CD4-positive, alpha-beta T cell treated with Interleukin-2 at 100 ng/mL for 4 hours (primary cell): ENCODE measurements around the gene CCDC180.
"Not testable (repeated sequence)": the region's sequence is repeated elsewhere in the genome, so short reads cannot be mapped to it uniquely, and the experiment has no call there.

ENCODE experiments used
- DNase-seq: peaks from one replicate; pipeline ENCODE4 v3.0.0-alpha.2; 2020; ENCODE audit warnings: low spot score

Gene CCDC180

GRCh38 chr9:97311798-97312500 is 4.5 kb downstream of the CCDC180 start:
- no peak for DNase-seq

- no peak for DNase-seq
Measured at GRCh38 chr9:97312556-97312955, 5.1 kb downstream of the CCDC180 start.

- DNase-seq, result no peak
Measured at GRCh38 chr9:97313243-97313642, 5.8 kb downstream of the CCDC180 start.

GRCh38 chr9:97313746-97314145 is 6.3 kb downstream of the CCDC180 start:
- DNase-seq, result no peak

GRCh38 chr9:97314503-97314902 is 7.0 kb downstream of the CCDC180 start:
- no peak for DNase-seq

- DNase-seq, result no peak
Measured at GRCh38 chr9:97315550-97315949, 8.1 kb downstream of the CCDC180 start.

- no peak for DNase-seq
Measured at GRCh38 chr9:97316904-97317303, 9.4 kb downstream of the CCDC180 start.

GRCh38 chr9:97318433-97318832 is 11.0 kb downstream of the CCDC180 start:
- no peak for DNase-seq

- DNase-seq, result no peak
Measured at GRCh38 chr9:97319395-97319794, 11.9 kb downstream of the CCDC180 start.

- DNase-seq, result no peak
Measured at GRCh38 chr9:97320080-97320642, 12.7 kb downstream of the CCDC180 start.

- no peak for DNase-seq
Measured at GRCh38 chr9:97321251-97321650, 13.8 kb downstream of the CCDC180 start.

- no peak for DNase-seq
Measured at GRCh38 chr9:97321691-97322090, 14.2 kb downstream of the CCDC180 start.

GRCh38 chr9:97322105-97322504 is 14.6 kb downstream of the CCDC180 start:
- DNase-seq, result no peak

- DNase-seq, result no peak
Measured at GRCh38 chr9:97324954-97325353, 17.5 kb downstream of the CCDC180 start.

- no peak for DNase-seq
Measured at GRCh38 chr9:97327562-97327961, 20.1 kb downstream of the CCDC180 start.

- no peak for DNase-seq
Measured at GRCh38 chr9:97332993-97333392, 25.5 kb downstream of the CCDC180 start.

GRCh38 chr9:97335622-97336021 is 28.2 kb downstream of the CCDC180 start:
- not testable (repeated sequence) for DNase-seq

GRCh38 chr9:97348871-97349270 is 41.4 kb downstream of the CCDC180 start:
- no peak for DNase-seq

- no peak for DNase-seq
Measured at GRCh38 chr9:97349400-97349799, 41.9 kb downstream of the CCDC180 start.

GRCh38 chr9:97354637-97355036 is 47.2 kb downstream of the CCDC180 start:
- no peak for DNase-seq

GRCh38 chr9:97357056-97357455 is 49.6 kb downstream of the CCDC180 start:
- no peak for DNase-seq
